Measurements from ENCODE around the gene MEGF10.

Gene MEGF10

GRCh38 chr5:127419683-127420257 lies 129.2 kb downstream of the MEGF10 start:
- TF ChIP-seq FOXA1 (IDR thresholded peaks at IDR 0.05), result no peak
- TF ChIP-seq FOXM1 (IDR thresholded peaks at IDR 0.05; ENCODE audit: borderline replicate concordance), result no peak
- no peak for TF ChIP-seq ZNF384 (IDR thresholded peaks at IDR 0.05)
- TF ChIP-seq HDGF (IDR thresholded peaks at IDR 0.05; ENCODE audit: borderline replicate concordance), result no peak
- TF ChIP-seq TARDBP (IDR thresholded peaks at IDR 0.05), result no peak
- TF ChIP-seq NFRKB (IDR thresholded peaks at IDR 0.05), result no peak
- no peak for TF ChIP-seq LEF1 (IDR thresholded peaks at IDR 0.05; ENCODE audit: borderline replicate concordance)
- TF ChIP-seq ELF4 (IDR thresholded peaks at IDR 0.05), result no peak
- TF ChIP-seq FOXK2 (IDR thresholded peaks at IDR 0.05), result no peak
- TF ChIP-seq SP1 (IDR thresholded peaks at IDR 0.05), result no peak
- TF ChIP-seq PKNOX1 (IDR thresholded peaks at IDR 0.05), result no peak
- no peak for TF ChIP-seq BHLHE40 (IDR thresholded peaks at IDR 0.05; ENCODE audit: borderline replicate concordance)
- TF ChIP-seq CTBP1 (IDR thresholded peaks at IDR 0.05; ENCODE audit: borderline replicate concordance), result no peak
- TF ChIP-seq L3MBTL2 (conservative IDR thresholded peaks at IDR 0.05), result no peak
- no peak for TF ChIP-seq ARNT (IDR thresholded peaks at IDR 0.05)
- ChIA-PET CTCF (no interaction called here), POLR2A (no interaction called here)

GRCh38 chr5:127420758-127421157 lies 130.2 kb downstream of the MEGF10 start:
- DNase-seq (ENCODE audit: extremely low spot score), result no peak
- CTCF ChIA-PET, result no interaction called here
- POLR2A ChIA-PET, result no interaction called here
- TF ChIP-seq HDGF (IDR thresholded peaks at IDR 0.05; ENCODE audit: borderline replicate concordance), result no peak
- no peak for TF ChIP-seq FOXM1 (IDR thresholded peaks at IDR 0.05; ENCODE audit: borderline replicate concordance)
- no peak for TF ChIP-seq BHLHE40 (IDR thresholded peaks at IDR 0.05; ENCODE audit: borderline replicate concordance)
- no peak for TF ChIP-seq CTBP1 (IDR thresholded peaks at IDR 0.05; ENCODE audit: borderline replicate concordance)
- no peak for TF ChIP-seq TARDBP (IDR thresholded peaks at IDR 0.05)
- no peak for TF ChIP-seq NFRKB (IDR thresholded peaks at IDR 0.05)
- no peak for TF ChIP-seq L3MBTL2 (conservative IDR thresholded peaks at IDR 0.05)
- no peak for TF ChIP-seq FOXK2 (IDR thresholded peaks at IDR 0.05)
- no peak for TF ChIP-seq PKNOX1 (IDR thresholded peaks at IDR 0.05)
- TF ChIP-seq LEF1 (IDR thresholded peaks at IDR 0.05; ENCODE audit: borderline replicate concordance), result no peak
- TF ChIP-seq SP1 (IDR thresholded peaks at IDR 0.05), result no peak

More at GRCh38 chr5:127419683-127420257, 129.2 kb downstream of the MEGF10 start:
- DNase-seq (ENCODE audit: extremely low spot score), result no peak

GRCh38 chr5:127421471-127421870 lies 130.9 kb downstream of the MEGF10 start:
- no peak for DNase-seq (ENCODE audit: extremely low spot score)
- ChIA-PET POLR2A (no interaction called here), CTCF (no interaction called here)
- TF ChIP-seq PKNOX1 (IDR thresholded peaks at IDR 0.05) (no peak), FOXK2 (IDR thresholded peaks at IDR 0.05) (no peak), L3MBTL2 (conservative IDR thresholded peaks at IDR 0.05) (no peak), NFRKB (IDR thresholded peaks at IDR 0.05) (no peak), ARNT (IDR thresholded peaks at IDR 0.05) (no peak), LEF1 (IDR thresholded peaks at IDR 0.05; ENCODE audit: borderline replicate concordance) (no peak), FOXM1 (IDR thresholded peaks at IDR 0.05; ENCODE audit: borderline replicate concordance) (no peak), ELF4 (IDR thresholded peaks at IDR 0.05) (no peak), HDGF (IDR thresholded peaks at IDR 0.05; ENCODE audit: borderline replicate concordance) (no peak), SP1 (IDR thresholded peaks at IDR 0.05) (no peak), SUZ12 (IDR thresholded peaks at IDR 0.05) (no peak), FOXA1 (IDR thresholded peaks at IDR 0.05) (no peak), CTBP1 (IDR thresholded peaks at IDR 0.05; ENCODE audit: borderline replicate concordance) (no peak), BHLHE40 (IDR thresholded peaks at IDR 0.05; ENCODE audit: borderline replicate concordance) (no peak), ZNF384 (IDR thresholded peaks at IDR 0.05) (no peak), TARDBP (IDR thresholded peaks at IDR 0.05) (no peak)

- ChIA-PET CTCF (no interaction called here), POLR2A (no interaction called here)
- no peak for DNase-seq (ENCODE audit: extremely low spot score)
- TF ChIP-seq SP1 (IDR thresholded peaks at IDR 0.05) (no peak), CTBP1 (IDR thresholded peaks at IDR 0.05; ENCODE audit: borderline replicate concordance) (no peak), ELF4 (IDR thresholded peaks at IDR 0.05) (no peak), ZNF384 (IDR thresholded peaks at IDR 0.05) (no peak), FOXK2 (IDR thresholded peaks at IDR 0.05) (no peak), SUZ12 (IDR thresholded peaks at IDR 0.05) (no peak), HDGF (IDR thresholded peaks at IDR 0.05; ENCODE audit: borderline replicate concordance) (no peak), ARNT (IDR thresholded peaks at IDR 0.05) (no peak), FOXA1 (IDR thresholded peaks at IDR 0.05) (no peak), PKNOX1 (IDR thresholded peaks at IDR 0.05) (no peak), NFRKB (IDR thresholded peaks at IDR 0.05) (no peak), L3MBTL2 (conservative IDR thresholded peaks at IDR 0.05) (no peak), FOXM1 (IDR thresholded peaks at IDR 0.05; ENCODE audit: borderline replicate concordance) (no peak), TARDBP (IDR thresholded peaks at IDR 0.05) (no peak)
Observed at GRCh38 chr5:127423173-127423798, 132.7 kb downstream of the MEGF10 start.

GRCh38 chr5:127425037-127425436 lies 134.4 kb downstream of the MEGF10 start:
- TF ChIP-seq PKNOX1 (IDR thresholded peaks at IDR 0.05), result 0 out of 2 replicates have a peak, but pooled peaks have one; percentile 26
- no peak for TF ChIP-seq CTBP1 (IDR thresholded peaks at IDR 0.05; ENCODE audit: borderline replicate concordance)
- no peak for DNase-seq (ENCODE audit: extremely low spot score)
- ChIA-PET CTCF (no interaction called here), POLR2A (no interaction called here)

Measured in HEK293T (cell line).